PC-9 (cell line): ENCODE results near the gene SIAH3. TPM values are rescaled to one million over a fixed set of nuclear protein-coding genes. Genes with fewer than 3 reads are reported as not detected.

Source experiments
- BruUV-seq: library from RNA; stranded (reverse); fragments of 400-500 nt; replicated peaks from 2 replicates; lab custom pipeline; 2021; lab: Mats Ljungman, UMichigan
- CTCF ChIA-PET: fragments of 300-600 bp; sonication (Branson Sonifier 250); formaldehyde crosslinking; loops from one replicate; lab custom pipeline; 2022; ENCODE audit warnings: antibody characterized with exemption; lab: Charles Lee
- POLR2A ChIA-PET: fragments of 300-600 bp; sonication (Branson Sonifier 250); formaldehyde crosslinking; loops from one replicate; lab custom pipeline; 2022; ENCODE audit warnings: antibody characterized with exemption; ENCODE audit not compliant: unreplicated experiment; lab: Charles Lee
- DNase-seq, 2 experiments: peaks; one replicate each; pipeline versions ENCODE4 v3.0.0 to v3.0.0-alpha.2; 2015 to 2022; ENCODE audit warnings: mixed read lengths in 1 of 2
- H2AFZ ChIP-seq: fragments of 200-600 bp; sonication (generic); 2 replicates; pipeline ENCODE4 v1.8.1; 2017; ENCODE audit warnings: antibody characterized with exemption
- H3F3A ChIP-seq: fragments of 200-600 bp; sonication (generic); 2 replicates; pipeline ENCODE4 v1.8.1; 2017; ENCODE audit warnings: antibody characterized with exemption, mild to moderate bottlenecking, low read depth; ENCODE audit not compliant: insufficient read depth
- H3K27ac ChIP-seq: fragments of 200-600 bp; sonication (generic); 2 replicates; pipeline ENCODE4 v1.6.1; 2016; ENCODE audit warnings: mixed run types
- H3K27me3 ChIP-seq: fragments of 200-600 bp; sonication (generic); 2 replicates; pipeline ENCODE4 v1.6.1; 2016; ENCODE audit warnings: low read depth, mixed run types; ENCODE audit not compliant: insufficient read depth
- H3K36me3 ChIP-seq: fragments of 200-600 bp; sonication (generic); 2 replicates; pipeline ENCODE4 v1.6.1; 2016; ENCODE audit warnings: low read depth, mixed run types
- H3K4me1 ChIP-seq: fragments of 200-600 bp; sonication (generic); replicated peaks from 2 replicates; pipeline ENCODE4 v1.6.1; 2016; ENCODE audit warnings: mixed run types; ENCODE audit not compliant: insufficient read depth
- H3K4me2 ChIP-seq: fragments of 200-600 bp; sonication (generic); 2 replicates; pipeline ENCODE4 v1.6.1; 2017; ENCODE audit warnings: mixed run types
- H3K4me3 ChIP-seq: fragments of 200-600 bp; sonication (generic); 2 replicates; pipeline ENCODE4 v1.6.1; 2016; ENCODE audit warnings: mixed run types
- H3K79me2 ChIP-seq: fragments of 200-600 bp; sonication (generic); 2 replicates; pipeline ENCODE4 v1.6.1; 2017; ENCODE audit warnings: low read depth, mixed run types
- H3K9me2 ChIP-seq: fragments of 200-600 bp; sonication (generic); 2 replicates; pipeline ENCODE4 v1.8.1; 2017; ENCODE audit warnings: mild to moderate bottlenecking; ENCODE audit not compliant: insufficient read depth
- H3K9me3 ChIP-seq: fragments of 200-600 bp; sonication (generic); 2 replicates; pipeline ENCODE4 v1.8.1; 2016; ENCODE audit warnings: low read depth; ENCODE audit not compliant: insufficient read depth
- H4K20me1 ChIP-seq: fragments of 200-600 bp; sonication (generic); 2 replicates; pipeline ENCODE4 v1.8.1; 2017; ENCODE audit not compliant: insufficient read depth
- CTCF ChIP-seq: fragments of 200-600 bp; sonication (generic); conservative IDR thresholded peaks from 2 replicates; pipeline ENCODE4 v1.6.1; 2017; ENCODE audit warnings: mixed run types, antibody characterized with exemption, mild to moderate bottlenecking, moderate library complexity
- EZH2 ChIP-seq: fragments of 200-600 bp; sonication (generic); IDR thresholded peaks from 2 replicates; pipeline ENCODE4 v1.8.0; 2017; ENCODE audit warnings: antibody characterized with exemption, low read depth
- intact Hi-C: fragments of 100-400 bp; cut with micrococcal nuclease; formaldehyde crosslinking; loops from one replicate; pipeline ENCODE4 v1.10.0; 2022; ENCODE audit not compliant: unreplicated experiment
- total RNA-seq: library from RNA; stranded (reverse); gene quantifications from 2 replicates; pipeline ENCODE4 v1.2.3, GENCODE V29; 2021

The SIAH3 gene
- total RNA-seq, 1 experiment from 2014 or later: not detected

GRCh38 chr13:45889590-45890243 is 38.2 kb upstream of the SIAH3 start:
- no peak overlapping the region for H3K27ac ChIP-seq
- no peak overlapping the region for H2AFZ ChIP-seq
- H4K20me1 ChIP-seq: no peaks in the 10 kb centered on the region
- intact Hi-C loops: no loop called here
- H3F3A ChIP-seq: no peaks in the 10 kb centered on the region
- no peak for DNase-seq
- peaks cover 64% of the 10 kb centered on the region for H3K27me3 ChIP-seq
- TF ChIP-seq EZH2 (no peak), CTCF (no peak)
- H3K36me3 ChIP-seq: no peaks in the 10 kb centered on the region
- H3K79me2 ChIP-seq: no peaks in the 10 kb centered on the region
- no peak overlapping the region for H3K4me2 ChIP-seq
- H3K9me3 ChIP-seq: no peaks in the 10 kb centered on the region
- no peaks in the 10 kb centered on the region for H3K4me1 ChIP-seq
- BruUV-seq: no TSS peak
- H3K4me3 ChIP-seq: no peak overlapping the region
- ChIA-PET POLR2A (no interaction called here), CTCF (no interaction called here)
- H3K9me2 ChIP-seq: no peaks in the 10 kb centered on the region

DNA sequence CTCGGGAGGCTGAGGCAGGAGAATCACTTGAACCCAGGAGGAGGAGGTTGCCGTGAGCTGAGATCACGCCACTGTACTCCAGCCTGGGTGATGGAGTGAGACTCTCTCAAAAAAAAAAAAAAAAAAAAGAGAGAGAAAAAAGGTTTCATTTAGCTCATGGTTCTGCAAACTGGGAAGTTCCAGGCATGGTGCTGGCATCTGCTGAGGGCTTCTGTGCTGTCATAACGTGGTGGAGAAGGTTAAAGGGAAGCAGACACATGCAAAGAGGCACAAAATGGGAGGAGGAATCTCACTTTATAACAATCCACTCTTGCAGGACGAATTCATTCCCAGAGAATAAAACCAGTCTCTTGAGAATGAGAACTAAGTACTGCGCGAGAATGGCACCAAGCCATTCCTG is 34.9 kb upstream of the SIAH3 start:
- BruUV-seq: no TSS peak
- POLR2A ChIA-PET: interaction anchor here (0.5 kb wide), 1 partner anchor 23 kb away, joined by 6 read pairs; no protein-coding TSS in a partner anchor

GRCh38 chr13:45885194-45885593 is 33.6 kb upstream of the SIAH3 start:
- Histone ChIP-seq H3K79me2 (no peaks in the 10 kb centered on the region), H3K4me2 (no peak overlapping the region), H3K9me2 (no peaks in the 10 kb centered on the region), H3K4me3 (no peak overlapping the region), H3K9me3 (no peaks in the 10 kb centered on the region), H2AFZ (no peak overlapping the region), H3K27ac (no peak overlapping the region), H3K36me3 (no peaks in the 10 kb centered on the region), H3K4me1 (no peaks in the 10 kb centered on the region), H3K27me3 (peaks cover 28% of the 10 kb centered on the region), H4K20me1 (no peaks in the 10 kb centered on the region), H3F3A (no peaks in the 10 kb centered on the region)
- TF ChIP-seq CTCF: no peak
- no peak for TF ChIP-seq EZH2
- no TSS peak for BruUV-seq
- DNase-seq: no peak
- intact Hi-C loops: no loop called here
- CTCF ChIA-PET: no interaction called here
- POLR2A ChIA-PET: no interaction called here

More for the DNA sequence above, 34.9 kb upstream of the SIAH3 start:
- TF ChIP-seq CTCF (no peak), EZH2 (no peak)
- no peak overlapping the region for H3K4me2 ChIP-seq
- H3K36me3 ChIP-seq: no peaks in the 10 kb centered on the region
- CTCF ChIA-PET: no interaction called here
- no peaks in the 10 kb centered on the region for H3K9me3 ChIP-seq
- no peaks in the 10 kb centered on the region for H3K9me2 ChIP-seq
- no peak overlapping the region for H3K27ac ChIP-seq
- intact Hi-C loops: no loop called here
- H4K20me1 ChIP-seq: no peaks in the 10 kb centered on the region
- peaks cover 38% of the 10 kb centered on the region for H3K27me3 ChIP-seq
- H3K79me2 ChIP-seq: no peaks in the 10 kb centered on the region
- H2AFZ ChIP-seq: no peak overlapping the region
- H3K4me3 ChIP-seq: no peak overlapping the region
- no peaks in the 10 kb centered on the region for H3F3A ChIP-seq
- no peak for DNase-seq
- no peaks in the 10 kb centered on the region for H3K4me1 ChIP-seq
